CD4-positive, alpha-beta T cell (primary cell): ENCODE results near the gene EEF1AKMT4. TPM values are rescaled to one million over a fixed set of nuclear protein-coding genes. Genes with fewer than 3 reads are reported as not detected.

Experiments used
- ATAC-seq: fragments of 200-7000 bp; cut with Tn5 transposase; one replicate; pipeline ENCODE4 v1.10.0; 2022; ENCODE audit warnings: mild to moderate bottlenecking; ENCODE audit not compliant: poor library complexity
- CTCF ChIA-PET: fragments of 350-600 bp; sonication (Branson Sonifier 250); formaldehyde crosslinking; loops from one replicate; lab custom pipeline; 2021; ENCODE audit warnings: antibody characterized with exemption, inconsistent platforms; lab: Charles Lee
- POLR2A ChIA-PET: fragments of 350-600 bp; sonication (Branson Sonifier 250); formaldehyde crosslinking; loops from one replicate; lab custom pipeline; 2021; ENCODE audit warnings: antibody characterized with exemption, inconsistent platforms; lab: Charles Lee
- DNase-seq, 14 experiments: peaks; one replicate each; pipeline ENCODE4 v3.0.0-alpha.2; 2013 to 2020; ENCODE audit warnings: mixed read lengths in 2 of 14
- H3K27ac ChIP-seq, 2 donors: one replicate each; pipeline versions ENCODE4 v1.5.1 to v1.7.0; 2013; ENCODE audit warnings: low read length in 2 of 2, low read depth in 1 of 2, mild to moderate bottlenecking in 1 of 2
- H3K27me3 ChIP-seq, 2 experiments: 1 replicate in 1 of 2; 2 replicates in 1 of 2; pipeline versions ENCODE4 v1.6.1 to v1.7.0; 2013; ENCODE audit warnings: low read length in 2 of 2, control low read depth in 1 of 2, mild to moderate bottlenecking in 1 of 2, moderate library complexity in 1 of 2; ENCODE audit not compliant: insufficient read depth in 2 of 2, control insufficient read depth in 1 of 2
- H3K36me3 ChIP-seq: one replicate; pipeline ENCODE4 v1.6.1; 2013; ENCODE audit warnings: low read length, control low read depth; ENCODE audit not compliant: insufficient read depth
- H3K4me1 ChIP-seq: one replicate; pipeline ENCODE4 v1.6.1; 2013; ENCODE audit warnings: low read length, control low read depth; ENCODE audit not compliant: insufficient read depth
- H3K4me3 ChIP-seq: one replicate; pipeline ENCODE4 v1.5.1; 2013; ENCODE audit warnings: mild to moderate bottlenecking, low read length, moderate library complexity
- H3K9me3 ChIP-seq, 2 experiments: 1 replicate in 1 of 2; 2 replicates in 1 of 2; pipeline versions ENCODE4 v1.6.1 to v1.7.0; 2013; ENCODE audit warnings: low read length in 2 of 2, mild to moderate bottlenecking in 2 of 2, control low read depth in 1 of 2, moderate library complexity in 1 of 2; ENCODE audit not compliant: control insufficient read depth in 1 of 2, insufficient read depth in 1 of 2
- H3K27ac Mint-ChIP-seq: one replicate; pipeline ENCODE4 v1.8.0; 2020; ENCODE audit warnings: mixed read lengths
- H3K27me3 Mint-ChIP-seq: one replicate; pipeline ENCODE4 v1.8.0; 2021; ENCODE audit warnings: mixed read lengths
- H3K36me3 Mint-ChIP-seq: one replicate; pipeline ENCODE4 v1.8.0; 2021; ENCODE audit warnings: low read depth, mixed read lengths
- H3K4me1 Mint-ChIP-seq: one replicate; pipeline ENCODE4 v1.8.0; 2021; ENCODE audit warnings: low read depth, mixed read lengths
- H3K4me3 Mint-ChIP-seq: one replicate; pipeline ENCODE4 v1.8.0; 2020; ENCODE audit warnings: mild to moderate bottlenecking, mixed read lengths
- H3K9me3 Mint-ChIP-seq: one replicate; pipeline ENCODE4 v1.8.0; 2020; ENCODE audit warnings: mixed read lengths
- intact Hi-C, 2 experiments: fragments of 100-400 bp; cut with DNase I in 1 of 2; cut with micrococcal nuclease in 1 of 2; formaldehyde crosslinking; loops; one replicate each; pipeline versions ENCODE4 v1.15.1 to v1.9.0; 2023 to 2025; cut with DNase I, micrococcal nuclease
- total RNA-seq, 174 experiments: library from RNA in 2 of 174; stranded (reverse) in 2 of 174; gene quantifications; one replicate each; pipeline ENCODE4 v1.2.3 and lab custom pipeline; 2021 to 2026
- TF ChIP-seq, protein P1 (sequence below): fragments of 200-600 bp; IDR thresholded peaks from one replicate; pipeline ENCODE4 v1.8.0; 2022; ENCODE audit warnings: antibody characterized with exemption, mild to moderate bottlenecking

Gene EEF1AKMT4
- total RNA-seq, 2 experiments from 2014 or later: not detected

DNA sequence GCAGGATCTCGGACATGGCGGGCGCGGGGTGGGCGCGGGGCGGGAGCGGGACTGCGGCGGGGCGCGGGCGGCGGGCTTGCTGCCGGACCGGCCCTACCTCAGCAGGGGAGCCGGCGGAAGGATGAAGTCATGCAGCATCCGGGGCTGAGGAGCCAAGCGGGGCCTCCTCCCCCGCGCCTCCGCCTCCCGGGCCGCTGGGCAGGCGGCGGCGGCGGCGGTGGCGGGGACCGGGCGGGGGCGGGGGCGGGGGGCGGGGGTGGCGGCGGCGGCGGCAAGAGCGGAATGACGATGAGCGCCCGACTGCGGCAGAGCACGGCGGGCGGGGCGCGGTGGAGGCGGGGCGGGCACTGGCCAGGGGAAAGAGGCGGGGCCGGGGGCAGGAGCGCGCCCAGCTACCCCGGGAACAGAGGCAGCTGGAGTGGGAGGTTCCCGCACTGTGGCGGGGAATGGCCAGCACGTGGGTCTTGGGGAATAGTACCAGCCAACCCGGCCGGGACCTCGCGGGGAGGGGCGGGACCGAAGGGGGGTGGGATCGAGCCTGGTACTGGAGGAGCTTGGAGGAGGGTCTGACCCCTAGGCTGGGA, 11.9 kb downstream of the EEF1AKMT4 start, which contains the start of gene CAMK2N2:
TSS of gene CAMK2N2 (minus strand) at position 284 of the 584 bp plus-strand sequence. CDS start at position 16, 268 bp downstream.
- intact Hi-C loops: loop anchor here in 1 of 2 experiments (5.0 kb wide), 1 partner anchor 36 kb away; the partner anchor contains the start of gene PSMD2
- Mint-ChIP-seq H3K27ac (no peak within 1 kb of the TSS), H3K4me1 (peaks cover 17% of the 10 kb centered on the region), H3K4me3 (peak within 1 kb of the TSS; percentile 84), H3K27me3 (peaks cover 53% of the 10 kb centered on the region), H3K36me3 (no peaks in the 10 kb centered on the region), H3K9me3 (no peaks in the 10 kb centered on the region)
- Histone ChIP-seq H3K27ac (no peak within 1 kb of the TSS), H3K4me1 (peaks cover 29% of the 10 kb centered on the region), H3K9me3 (peaks cover 0 to 12% of the 10 kb centered on the region in 2 experiments), H3K27me3 (peaks cover 37% of the 10 kb centered on the region in 2 experiments), H3K36me3 (no peaks in the 10 kb centered on the region), H3K4me3 (peak within 1 kb of the TSS; percentile 60)
- ATAC-seq (peak; percentile 48), DNase-seq (peak in 10 of 14 experiments; percentile 15 to 79 (median 55))
- TF ChIP-seq, protein P1, sequence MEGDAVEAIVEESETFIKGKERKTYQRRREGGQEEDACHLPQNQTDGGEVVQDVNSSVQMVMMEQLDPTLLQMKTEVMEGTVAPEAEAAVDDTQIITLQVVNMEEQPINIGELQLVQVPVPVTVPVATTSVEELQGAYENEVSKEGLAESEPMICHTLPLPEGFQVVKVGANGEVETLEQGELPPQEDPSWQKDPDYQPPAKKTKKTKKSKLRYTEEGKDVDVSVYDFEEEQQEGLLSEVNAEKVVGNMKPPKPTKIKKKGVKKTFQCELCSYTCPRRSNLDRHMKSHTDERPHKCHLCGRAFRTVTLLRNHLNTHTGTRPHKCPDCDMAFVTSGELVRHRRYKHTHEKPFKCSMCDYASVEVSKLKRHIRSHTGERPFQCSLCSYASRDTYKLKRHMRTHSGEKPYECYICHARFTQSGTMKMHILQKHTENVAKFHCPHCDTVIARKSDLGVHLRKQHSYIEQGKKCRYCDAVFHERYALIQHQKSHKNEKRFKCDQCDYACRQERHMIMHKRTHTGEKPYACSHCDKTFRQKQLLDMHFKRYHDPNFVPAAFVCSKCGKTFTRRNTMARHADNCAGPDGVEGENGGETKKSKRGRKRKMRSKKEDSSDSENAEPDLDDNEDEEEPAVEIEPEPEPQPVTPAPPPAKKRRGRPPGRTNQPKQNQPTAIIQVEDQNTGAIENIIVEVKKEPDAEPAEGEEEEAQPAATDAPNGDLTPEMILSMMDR: no peak
- POLR2A ChIA-PET: no interaction called here
- CTCF ChIA-PET: interaction anchor here (1.7 to 1.8 kb wide), 2 partner anchors 11 to 34 kb away, joined by 4 to 12 read pairs; partner anchors contain the start of gene EEF1AKMT4

DNA sequence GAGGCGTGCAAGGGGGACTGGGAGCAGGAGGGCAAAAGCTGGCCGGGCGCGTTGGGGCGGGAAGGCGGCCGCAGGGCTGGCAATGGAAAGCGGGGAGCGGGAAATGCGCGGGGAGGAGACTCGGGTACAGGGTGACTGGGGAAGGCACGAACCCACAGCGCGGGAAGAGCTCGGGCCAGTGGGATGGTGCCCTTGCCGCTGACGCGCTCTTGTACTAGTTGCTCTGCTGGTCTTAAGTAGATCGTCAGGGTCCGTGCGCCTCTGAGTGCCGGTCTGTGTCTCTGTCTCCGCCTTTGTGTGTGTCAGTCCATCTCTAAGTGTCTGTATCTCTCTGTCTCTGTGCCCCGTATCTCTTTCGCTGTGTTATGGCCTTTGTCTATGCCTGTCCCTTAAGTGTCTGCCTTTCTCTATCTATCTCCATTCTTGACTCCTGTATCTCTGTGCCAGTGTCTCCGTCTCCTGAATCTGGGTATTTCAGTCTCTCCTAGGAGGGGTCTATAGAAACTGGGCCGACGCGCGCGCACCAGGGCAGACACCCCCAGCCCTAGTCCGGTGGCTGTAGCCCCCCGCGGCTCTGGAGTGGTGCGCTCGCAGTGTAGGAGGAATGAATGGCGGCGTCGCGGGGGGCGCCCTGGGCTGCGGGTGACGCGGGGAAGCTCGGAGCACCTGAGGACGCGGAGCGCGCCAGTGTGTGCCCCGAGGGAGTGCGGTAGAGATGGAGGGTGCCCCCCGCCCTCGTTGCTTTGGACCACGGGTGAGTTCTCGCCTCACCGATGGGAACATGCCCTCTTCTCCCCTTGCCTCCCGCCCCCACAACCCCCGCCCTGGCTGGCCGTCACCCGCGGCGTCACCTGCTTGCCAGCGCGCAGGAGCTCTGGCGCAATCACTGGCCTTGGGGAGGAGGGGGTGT, 12.6 kb downstream of the EEF1AKMT4 start:
- peaks cover 37% of the 10 kb centered on the region in 2 experiments for H3K27me3 ChIP-seq
- intact Hi-C loops: loop anchor here in 1 of 2 experiments (5.0 kb wide), 1 partner anchor 35 kb away; the partner anchor contains the start of gene PSMD2

More for the DNA sequence above, 12.6 kb downstream of the EEF1AKMT4 start:
- H3K4me1 ChIP-seq: peaks cover 29% of the 10 kb centered on the region
- CTCF ChIA-PET: interaction anchor here (1.8 kb wide), 1 partner anchor 35 kb away, joined by 4 read pairs; no protein-coding TSS in a partner anchor
- H3K9me3 ChIP-seq: peaks cover 0 to 12% of the 10 kb centered on the region in 2 experiments
- TF ChIP-seq, protein P1: no peak
- Mint-ChIP-seq H3K36me3 (no peaks in the 10 kb centered on the region), H3K9me3 (no peaks in the 10 kb centered on the region), H3K4me1 (peaks cover 17% of the 10 kb centered on the region), H3K27ac (no peak overlapping the region), H3K27me3 (peaks cover 56% of the 10 kb centered on the region), H3K4me3 (peak overlapping the region; percentile 80)
- ATAC-seq (peak; percentile 19), DNase-seq (peak in 5 of 14 experiments; percentile 10 to 61 (median 30))
- H3K4me3 ChIP-seq: peak overlapping the region; percentile 60
- H3K36me3 ChIP-seq: no peaks in the 10 kb centered on the region
- POLR2A ChIA-PET: interaction anchor here (1.4 kb wide), 1 partner anchor 13 kb away, joined by 4 read pairs; the partner anchor contains the start of gene EEF1AKMT4
- no peak overlapping the region for H3K27ac ChIP-seq
